HepG2 (cell line): ENCODE results near the gene CACTIN. TPM values are rescaled to one million over a fixed set of nuclear protein-coding genes. Genes with fewer than 3 reads are reported as not detected.

ENCODE experiments used
- ATAC-seq: fragments of 200-7000 bp; cut with Tn5 transposase; 3 replicates; pipeline ENCODE4 v1.9.1; 2020; ENCODE audit warnings: mild to moderate bottlenecking, moderate library complexity
- BruUV-seq: library from RNA; stranded (reverse); fragments of 400-500 nt; replicated peaks from 2 replicates; lab custom pipeline; 2021; lab: Mats Ljungman, UMichigan
- CTCF ChIA-PET: fragments of 300-600 bp; formaldehyde crosslinking; extraction: SDS; loops from one replicate; lab custom pipeline; 2021; ENCODE audit warnings: low total read pairs, inconsistent platforms, low intra/inter-chr PET ratio; lab: Yijun Ruan, JAX
- POLR2A ChIA-PET: fragments of 350-600 bp; sonication (Branson Sonifier 250); formaldehyde crosslinking; loops from one replicate; lab custom pipeline; 2020; ENCODE audit warnings: antibody characterized with exemption, inconsistent platforms; lab: Yijun Ruan, JAX
- DNase-seq: peaks from one replicate; pipeline ENCODE4 v3.0.0-alpha.2; 2015; ENCODE audit warnings: low spot score
- FAIRE-seq: peaks from 3 replicates; lab custom pipeline; 2011; peaks lifted over from hg19 to GRCh38; lab: Jason Lieb, UNC
- H2AFZ ChIP-seq: one replicate; pipeline ENCODE4 v1.6.1; 2011; ENCODE audit warnings: low read length, inconsistent platforms
- H3K27ac ChIP-seq: fragments of 300-600 bp; 3 replicates; pipeline ENCODE4 v1.8.0; 2011; ENCODE audit warnings: mixed run types, mild to moderate bottlenecking, mixed read lengths, low read length, inconsistent platforms; ENCODE audit not compliant: insufficient read depth; ENCODE audit errors: extremely low read length
- H3K27me3 ChIP-seq, 2 experiments: fragments of 200-600 bp in 1 of 2; 2 replicates in 1 of 2; 3 replicates in 1 of 2; pipeline versions ENCODE4 v1.6.0 to v1.8.0; 2011; ENCODE audit warnings: low read length in 2 of 2, mild to moderate bottlenecking in 2 of 2, moderate library complexity in 2 of 2, inconsistent platforms in 1 of 2; ENCODE audit not compliant: insufficient read depth in 2 of 2, control insufficient read depth in 1 of 2
- H3K36me3 ChIP-seq, 2 experiments: fragments of 200-600 bp in 1 of 2; replicated peaks in 1 of 2; 2 replicates in 1 of 2; 3 replicates in 1 of 2; pipeline versions ENCODE4 v1.5.1 to v1.8.0; 2011; ENCODE audit warnings: low read length in 2 of 2, inconsistent platforms in 1 of 2; ENCODE audit not compliant: insufficient read depth in 2 of 2, control insufficient read depth in 1 of 2
- H3K4me1 ChIP-seq: 2 replicates; pipeline ENCODE4 v1.5.1; 2012; ENCODE audit warnings: low read length, inconsistent platforms; ENCODE audit not compliant: insufficient read depth
- H3K4me2 ChIP-seq: 2 replicates; pipeline ENCODE4 v1.6.0; 2011; ENCODE audit warnings: low read depth, low read length, inconsistent platforms
- H3K4me3 ChIP-seq, 3 experiments: fragments of 200-600 bp in 1 of 3; sonication (generic), shearing (Covaris generic) in 1 of 3; replicated peaks in 1 of 3; 2 replicates each; pipeline ENCODE4 v1.5.1; 2011 to 2016; ENCODE audit warnings: low read length in 3 of 3, inconsistent platforms in 2 of 3, low read depth in 2 of 3, mild to moderate bottlenecking in 2 of 3, control low read depth in 1 of 3, mixed read lengths in 1 of 3; ENCODE audit not compliant: insufficient read depth in 1 of 3
- H3K79me2 ChIP-seq: one replicate; pipeline ENCODE4 v1.6.1; 2011; ENCODE audit warnings: low read length, inconsistent platforms; ENCODE audit not compliant: insufficient read depth
- H3K9ac ChIP-seq: 2 replicates; pipeline ENCODE4 v1.6.0; 2011; ENCODE audit warnings: mild to moderate bottlenecking, low read depth, low read length, inconsistent platforms; ENCODE audit not compliant: insufficient read depth
- H3K9me3 ChIP-seq: 2 replicates; pipeline ENCODE4 v1.5.1; 2012; ENCODE audit warnings: mild to moderate bottlenecking, low read length
- H4K20me1 ChIP-seq: 2 replicates; pipeline ENCODE4 v1.6.0; 2011; ENCODE audit warnings: inconsistent platforms, mild to moderate bottlenecking, low read length, moderate library complexity; ENCODE audit not compliant: insufficient read depth
- DPF2 ChIP-seq: sonication (generic); formaldehyde crosslinking; IDR thresholded peaks from 2 replicates; pipeline ENCODE4 v1.4.0; 2020; ENCODE audit warnings: mild to moderate bottlenecking, low read depth, missing genetic modification reagents, borderline replicate concordance
- RXRA ChIP-seq: sonication (generic); formaldehyde crosslinking; IDR thresholded peaks from 2 replicates; pipeline ENCODE4 v1.5.1; 2020; ENCODE audit warnings: missing genetic modification reagents
- ZNF121 ChIP-seq: sonication (generic); formaldehyde crosslinking; IDR thresholded peaks from 2 replicates; pipeline ENCODE4 v1.5.0; 2020; ENCODE audit warnings: mild to moderate bottlenecking, missing genetic modification reagents
- ZNF781 ChIP-seq: sonication (generic); formaldehyde crosslinking; IDR thresholded peaks from 2 replicates; pipeline ENCODE4 v1.5.1; 2020; ENCODE audit warnings: borderline replicate concordance, mild to moderate bottlenecking, missing genetic modification reagents; ENCODE audit errors: not compliant biosample characterization
- WGBS: methylation state at CpG from one replicate; pipeline ENCODE4 v1.1.6; 2017; ENCODE audit warnings: low lambda C conversion rate; 5-methylcytosine and 5-hydroxymethylcytosine counted together
- in situ Hi-C: cut with HindIII; loops from 2 replicates; pipeline ENCODE4 v1.10.0; 2017; ENCODE audit warnings: low pct_unique_long_range_greater_than_20kb; ENCODE audit not compliant: extremely low pct_ligation_motif_present
- intact Hi-C: fragments of 100-400 bp; cut with micrococcal nuclease; formaldehyde crosslinking; loops from one replicate; pipeline ENCODE4 v1.10.0; 2022; ENCODE audit not compliant: unreplicated experiment
- polyA plus RNA-seq, 8 experiments: library from polyadenylated mRNA; depleted of rRNA in 3 of 8; stranded (reverse) in 7 of 8; unstranded in 1 of 8; fragments of >200 nt; fragmentation: Illumina TruSeq in 4 of 8; extraction: Trizol in 4 of 8; gene quantifications; 2 replicates each; pipeline versions ENCODE4 v1.2.1 to v1.2.3, GENCODE V29; 2011 to 2016; ENCODE audit warnings: low read depth in 4 of 8, missing spikeins in 1 of 8, mixed read lengths in 1 of 8; ENCODE audit not compliant: insufficient read depth in 1 of 8
- total RNA-seq, 5 experiments: library from RNA; depleted of rRNA; stranded (reverse); fragments of >200 nt; fragmentation: Illumina TruSeq; extraction: Trizol; gene quantifications; 2 replicates each; pipeline ENCODE4 v1.2.3, GENCODE V29; 2016; ENCODE audit warnings: low read depth in 1 of 5

The CACTIN gene
- total and polyA plus RNA-seq, 2 of the 13 experiments (the other 11 are each of a cell fraction or from before 2014, with no cell fraction given), result 10.0 to 16.6 TPM

GRCh38 chr19:3641515-3642269, 15.1 kb upstream of the CACTIN start (continued):
- TF ChIP-seq ZNF781 (CRISPR knock-in tag), result no peak

- Histone ChIP-seq H3K9me3 (no peaks in the 10 kb centered on the region), H3K4me1 (no peaks in the 10 kb centered on the region), H3K36me3 (peaks cover 2 to 3% of the 10 kb centered on the region in 2 experiments; a peak in 2 of 5 replicates), H3K27me3 (no peaks in the 10 kb centered on the region), H3K4me3 (no peak overlapping the region), H3K79me2 (no peaks in the 10 kb centered on the region), H3K4me2 (no peak overlapping the region), H2AFZ (no peak overlapping the region), H3K27ac (no peak overlapping the region), H3K9ac (no peak overlapping the region), H4K20me1 (no peaks in the 10 kb centered on the region)
- ChIA-PET CTCF (no interaction called here), POLR2A (no interaction called here)
- DNase-seq (no peak), FAIRE-seq (no peak), ATAC-seq (no peak)
- in situ Hi-C loops (no loop called here), intact Hi-C loops (no loop called here)
- WGBS, result 98% methylated on average over 13 of the region's 13 CpGs
- no TSS peak for BruUV-seq
- no peak for TF ChIP-seq RXRA (CRISPR knock-in tag)
- 0 out of 2 replicates have a peak, but pooled peaks have one; percentile 18 for TF ChIP-seq ZNF121 (CRISPR knock-in tag)
- no peak for TF ChIP-seq DPF2 (CRISPR knock-in tag)
Observed at GRCh38 chr19:3639479-3639878, 12.9 kb upstream of the CACTIN start.
